GM10847 (cell line): ENCODE data around the gene MYADML2.

ENCODE experiments used
- POLR2A ChIP-seq: IDR thresholded peaks from 2 replicates; pipeline ENCODE4 v1.6.1; 2011; ENCODE audit not compliant: insufficient read length; ENCODE audit errors: extremely low read depth

The MYADML2 gene

GRCh38 chr17:81947189-81947588 is at the start of gene MYADML2:
TSS of gene MYADML2 (minus strand) at chr17:81947233. CDS start at chr17:81941741, 5,492 bp downstream.
- no peak for TF ChIP-seq POLR2A

- no peak for TF ChIP-seq POLR2A
These were observed 49.3 kb upstream of the MYADML2 start for GRCh38 chr17:81996232-81996756.

GRCh38 chr17:81995463-81996231 is 48.6 kb upstream of the MYADML2 start:
- TF ChIP-seq POLR2A, result no peak

- TF ChIP-seq POLR2A, result no peak
These were observed 47.8 kb upstream of the MYADML2 start for GRCh38 chr17:81994593-81995462.

GRCh38 chr17:81993729-81994592 is 46.9 kb upstream of the MYADML2 start:
- no peak for TF ChIP-seq POLR2A

- TF ChIP-seq POLR2A, result no peak
These were observed 45.5 kb upstream of the MYADML2 start for GRCh38 chr17:81992306-81993102.

GRCh38 chr17:81991684-81992305 is 44.8 kb upstream of the MYADML2 start:
- no peak for TF ChIP-seq POLR2A

GRCh38 chr17:81990836-81991683 is 44.0 kb upstream of the MYADML2 start:
- no peak for TF ChIP-seq POLR2A

- no peak for TF ChIP-seq POLR2A
These were observed 40.2 kb upstream of the MYADML2 start for GRCh38 chr17:81987161-81987770.

GRCh38 chr17:81986606-81987005 is 39.6 kb upstream of the MYADML2 start:
- no peak for TF ChIP-seq POLR2A

- TF ChIP-seq POLR2A, result no peak
These were observed 37.9 kb upstream of the MYADML2 start for GRCh38 chr17:81984773-81985410.

- TF ChIP-seq POLR2A, result no peak
These were observed 36.8 kb upstream of the MYADML2 start for GRCh38 chr17:81983639-81984373.
